Fibroblast of lung (primary cell): ENCODE results near the gene NEAT1.

Source experiments
- EZH2 ChIP-seq: IDR thresholded peaks from 2 replicates; pipeline ENCODE4 v1.5.1; 2012; ENCODE audit warnings: low read length, control low read depth, mild to moderate bottlenecking; ENCODE audit errors: missing control alignments
- TF ChIP-seq, protein P1 (sequence below), 2 donors: IDR thresholded peaks in 1 of 2; conservative IDR thresholded peaks in 1 of 2; 1 replicate in 1 of 2; 2 replicates in 1 of 2; pipeline ENCODE4 v1.5.1; 2011 to 2012; ENCODE audit warnings: low read length in 2 of 2, control low read depth in 1 of 2, inconsistent platforms in 1 of 2, low read depth in 1 of 2, mild to moderate bottlenecking in 1 of 2

DNA sequence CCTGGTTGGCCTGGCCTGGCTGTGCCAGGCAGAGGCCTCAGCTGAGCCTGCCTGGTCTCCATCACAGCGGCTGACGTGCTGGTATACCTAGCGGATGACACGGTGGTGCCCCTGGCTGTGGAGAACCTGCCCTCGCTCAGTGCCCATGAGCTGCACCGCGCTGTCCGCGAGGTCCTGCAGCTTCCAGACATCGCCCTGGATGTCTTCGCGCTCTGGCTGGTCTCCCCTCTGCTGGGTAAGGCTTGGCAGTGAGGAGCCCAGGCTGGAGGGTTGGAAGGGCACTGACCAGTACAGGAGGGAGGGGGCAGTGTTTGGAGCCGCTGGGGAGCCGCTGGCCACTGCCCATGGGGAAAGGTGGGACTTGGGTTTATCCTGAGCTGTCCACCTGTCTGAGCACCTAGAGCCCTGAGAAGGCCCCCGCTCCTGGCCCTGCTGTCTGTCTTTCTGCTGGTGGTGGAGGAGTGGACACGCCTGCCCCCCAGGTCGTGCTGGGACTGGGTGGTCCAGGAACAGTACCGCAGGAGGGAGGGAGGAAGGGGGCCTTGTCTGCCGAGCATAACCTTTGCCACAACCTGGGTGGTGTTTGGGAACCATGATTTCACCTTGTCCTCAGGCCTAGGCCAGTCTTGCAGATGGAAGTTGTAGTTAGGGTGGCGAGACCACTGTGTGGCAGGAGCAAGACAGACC, 33.2 kb upstream of the NEAT1 start:
- TF ChIP-seq, protein P1, sequence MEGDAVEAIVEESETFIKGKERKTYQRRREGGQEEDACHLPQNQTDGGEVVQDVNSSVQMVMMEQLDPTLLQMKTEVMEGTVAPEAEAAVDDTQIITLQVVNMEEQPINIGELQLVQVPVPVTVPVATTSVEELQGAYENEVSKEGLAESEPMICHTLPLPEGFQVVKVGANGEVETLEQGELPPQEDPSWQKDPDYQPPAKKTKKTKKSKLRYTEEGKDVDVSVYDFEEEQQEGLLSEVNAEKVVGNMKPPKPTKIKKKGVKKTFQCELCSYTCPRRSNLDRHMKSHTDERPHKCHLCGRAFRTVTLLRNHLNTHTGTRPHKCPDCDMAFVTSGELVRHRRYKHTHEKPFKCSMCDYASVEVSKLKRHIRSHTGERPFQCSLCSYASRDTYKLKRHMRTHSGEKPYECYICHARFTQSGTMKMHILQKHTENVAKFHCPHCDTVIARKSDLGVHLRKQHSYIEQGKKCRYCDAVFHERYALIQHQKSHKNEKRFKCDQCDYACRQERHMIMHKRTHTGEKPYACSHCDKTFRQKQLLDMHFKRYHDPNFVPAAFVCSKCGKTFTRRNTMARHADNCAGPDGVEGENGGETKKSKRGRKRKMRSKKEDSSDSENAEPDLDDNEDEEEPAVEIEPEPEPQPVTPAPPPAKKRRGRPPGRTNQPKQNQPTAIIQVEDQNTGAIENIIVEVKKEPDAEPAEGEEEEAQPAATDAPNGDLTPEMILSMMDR (conservative IDR thresholded peaks at IDR 0.05 in 1 of 2, IDR thresholded peaks at IDR 0.05 in 1 of 2; ENCODE audit: low read depth in 1 of 2, low read length in 2 of 2) = no peak
- no peak for TF ChIP-seq EZH2
